Adrenal gland (tissue), 5 donors: Measurements from ENCODE around the gene IDH3G.
A peak's percentile ranks its signal among the peaks of the same experiment; 100 is the strongest.

Experiments used
- POLR2A ChIP-seq, 2 donors: fragments of 450-650 bp; IDR thresholded peaks; one replicate each; pipeline ENCODE4 v1.6.1; 2017; ENCODE audit warnings: antibody characterized with exemption in 2 of 2, mild to moderate bottlenecking in 2 of 2, moderate library complexity in 1 of 2
- TF ChIP-seq, protein P1 (sequence below), 6 experiments: fragments of 450-650 bp in 4 of 6; fragments of 200-600 bp in 2 of 6; sonication (generic) in 1 of 6; IDR thresholded peaks; 1 replicate in 5 of 6; 2 replicates in 1 of 6; pipeline versions ENCODE4 v1.5.1 to v1.8.0; 2016 to 2021; ENCODE audit warnings: antibody characterized with exemption in 6 of 6, mild to moderate bottlenecking in 2 of 6, moderate library complexity in 1 of 6
- donor health status: DM: no; HTN: no; CAD: no.

DNA sequence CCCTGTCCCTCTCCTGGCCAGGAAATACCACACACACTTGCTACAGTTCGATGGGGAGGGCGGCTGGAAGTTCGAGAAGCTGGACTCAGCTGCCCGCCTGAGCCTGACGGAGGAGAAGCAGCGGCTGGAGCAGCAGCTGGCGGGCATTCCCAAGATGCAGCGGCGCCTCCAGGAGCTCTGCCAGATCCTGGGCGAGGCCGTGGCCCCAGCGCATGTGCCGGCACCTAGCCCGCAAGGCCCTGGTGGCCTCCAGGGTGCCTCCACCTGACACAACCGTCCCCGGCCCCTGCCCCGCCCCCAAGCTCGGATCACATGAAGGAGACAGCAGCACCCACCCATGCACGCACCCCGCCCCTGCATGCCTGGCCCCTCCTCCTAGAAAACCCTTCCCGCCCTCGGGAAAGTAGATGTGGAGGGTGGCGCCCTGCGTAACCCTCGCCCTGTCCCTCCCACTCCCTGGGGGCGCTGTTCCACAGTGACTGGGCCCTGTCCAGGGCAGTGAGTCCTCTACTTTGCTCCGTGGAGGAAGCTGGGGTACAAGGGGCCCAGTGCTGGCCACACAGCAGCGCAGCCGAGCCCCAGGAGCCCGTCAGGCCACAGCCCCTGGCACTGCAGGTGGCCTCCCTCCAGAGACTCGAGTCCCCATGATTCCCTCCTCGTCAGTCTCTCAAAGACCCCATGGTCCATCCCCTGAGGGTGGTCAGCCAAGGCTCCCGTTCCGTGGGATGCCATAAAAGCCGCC is 50.5 kb downstream of the IDH3G start:
- TF ChIP-seq, protein P1, sequence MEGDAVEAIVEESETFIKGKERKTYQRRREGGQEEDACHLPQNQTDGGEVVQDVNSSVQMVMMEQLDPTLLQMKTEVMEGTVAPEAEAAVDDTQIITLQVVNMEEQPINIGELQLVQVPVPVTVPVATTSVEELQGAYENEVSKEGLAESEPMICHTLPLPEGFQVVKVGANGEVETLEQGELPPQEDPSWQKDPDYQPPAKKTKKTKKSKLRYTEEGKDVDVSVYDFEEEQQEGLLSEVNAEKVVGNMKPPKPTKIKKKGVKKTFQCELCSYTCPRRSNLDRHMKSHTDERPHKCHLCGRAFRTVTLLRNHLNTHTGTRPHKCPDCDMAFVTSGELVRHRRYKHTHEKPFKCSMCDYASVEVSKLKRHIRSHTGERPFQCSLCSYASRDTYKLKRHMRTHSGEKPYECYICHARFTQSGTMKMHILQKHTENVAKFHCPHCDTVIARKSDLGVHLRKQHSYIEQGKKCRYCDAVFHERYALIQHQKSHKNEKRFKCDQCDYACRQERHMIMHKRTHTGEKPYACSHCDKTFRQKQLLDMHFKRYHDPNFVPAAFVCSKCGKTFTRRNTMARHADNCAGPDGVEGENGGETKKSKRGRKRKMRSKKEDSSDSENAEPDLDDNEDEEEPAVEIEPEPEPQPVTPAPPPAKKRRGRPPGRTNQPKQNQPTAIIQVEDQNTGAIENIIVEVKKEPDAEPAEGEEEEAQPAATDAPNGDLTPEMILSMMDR (IDR thresholded peaks at IDR 0.05), result peak in 3 of 6 experiments; percentile 9 to 17 (median 10)
- TF ChIP-seq POLR2A (IDR thresholded peaks at IDR 0.05), result peak in 1 of 2 donors; percentile 67
